ENCODE data around the gene ZBTB38. TPM values are rescaled to one million over a fixed set of nuclear protein-coding genes. Genes with fewer than 3 reads are reported as not detected.

ZBTB38 gene
- total RNA-seq, 1 experiment from 2014 or later = 46.7 TPM

DNA sequence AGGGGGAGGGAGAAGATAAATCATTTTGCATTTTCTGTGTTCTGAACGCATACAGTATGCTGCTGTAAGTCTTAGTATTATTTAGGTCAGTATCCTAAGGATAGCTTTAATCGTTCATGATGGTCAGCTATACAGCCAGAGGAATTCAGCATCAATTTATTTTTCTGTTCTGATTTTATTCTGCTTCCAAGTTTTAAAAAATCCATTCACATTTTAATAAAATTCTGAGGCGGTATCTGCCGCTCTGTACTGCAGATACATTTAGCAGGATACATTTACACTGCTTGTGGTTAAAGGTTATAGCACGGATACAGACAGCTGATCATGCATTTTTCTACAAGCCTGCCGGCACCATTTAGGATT, 17.8 kb downstream of the ZBTB38 start:
- Histone ChIP-seq H3K36me3 (ENCODE audit: control insufficient read depth, insufficient read depth, low read length) (no peaks in the 10 kb centered on the region), H3K27ac (ENCODE audit: low read length) (no peak overlapping the region), H3K4me1 (ENCODE audit: control insufficient read depth, insufficient read depth, low read length) (no peaks in the 10 kb centered on the region), H3K9me3 (ENCODE audit: control insufficient read depth, insufficient read depth, low read depth, low read length) (no peaks in the 10 kb centered on the region), H3K27me3 (ENCODE audit: control insufficient read depth, insufficient read depth, low read length) (no peaks in the 10 kb centered on the region), H3K4me3 (ENCODE audit: low read depth in 2 of 2, low read length in 2 of 2) (no peak overlapping the region)
- no peak for DNase-seq (ENCODE audit: low read depth, low spot score)
- no TSS peak for BruUV-seq (replicated peaks)
- ChIA-PET CTCF (no interaction called here), POLR2A (no interaction called here)
- intact Hi-C loops (cut with micrococcal nuclease; ENCODE audit: unreplicated experiment) = no loop called here
- in situ Hi-C loops (cut with HindIII; ENCODE audit: low pct_unique_long_range_greater_than_20kb, low sequenced_read_pairs) = no loop called here
- TF ChIP-seq POLR2AphosphoS5 (IDR thresholded peaks at IDR 0.05; ENCODE audit: low read depth, low read length) (no peak), TCF7L2 (IDR thresholded peaks at IDR 0.05; ENCODE audit: low read depth, low read length) (no peak), SIN3A (IDR thresholded peaks at IDR 0.05; ENCODE audit: borderline replicate concordance, insufficient read depth, low read depth, low read length) (no peak)
- TF ChIP-seq, protein P1, sequence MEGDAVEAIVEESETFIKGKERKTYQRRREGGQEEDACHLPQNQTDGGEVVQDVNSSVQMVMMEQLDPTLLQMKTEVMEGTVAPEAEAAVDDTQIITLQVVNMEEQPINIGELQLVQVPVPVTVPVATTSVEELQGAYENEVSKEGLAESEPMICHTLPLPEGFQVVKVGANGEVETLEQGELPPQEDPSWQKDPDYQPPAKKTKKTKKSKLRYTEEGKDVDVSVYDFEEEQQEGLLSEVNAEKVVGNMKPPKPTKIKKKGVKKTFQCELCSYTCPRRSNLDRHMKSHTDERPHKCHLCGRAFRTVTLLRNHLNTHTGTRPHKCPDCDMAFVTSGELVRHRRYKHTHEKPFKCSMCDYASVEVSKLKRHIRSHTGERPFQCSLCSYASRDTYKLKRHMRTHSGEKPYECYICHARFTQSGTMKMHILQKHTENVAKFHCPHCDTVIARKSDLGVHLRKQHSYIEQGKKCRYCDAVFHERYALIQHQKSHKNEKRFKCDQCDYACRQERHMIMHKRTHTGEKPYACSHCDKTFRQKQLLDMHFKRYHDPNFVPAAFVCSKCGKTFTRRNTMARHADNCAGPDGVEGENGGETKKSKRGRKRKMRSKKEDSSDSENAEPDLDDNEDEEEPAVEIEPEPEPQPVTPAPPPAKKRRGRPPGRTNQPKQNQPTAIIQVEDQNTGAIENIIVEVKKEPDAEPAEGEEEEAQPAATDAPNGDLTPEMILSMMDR (IDR thresholded peaks at IDR 0.05) = no peak
- TF ChIP-seq, protein P2, sequence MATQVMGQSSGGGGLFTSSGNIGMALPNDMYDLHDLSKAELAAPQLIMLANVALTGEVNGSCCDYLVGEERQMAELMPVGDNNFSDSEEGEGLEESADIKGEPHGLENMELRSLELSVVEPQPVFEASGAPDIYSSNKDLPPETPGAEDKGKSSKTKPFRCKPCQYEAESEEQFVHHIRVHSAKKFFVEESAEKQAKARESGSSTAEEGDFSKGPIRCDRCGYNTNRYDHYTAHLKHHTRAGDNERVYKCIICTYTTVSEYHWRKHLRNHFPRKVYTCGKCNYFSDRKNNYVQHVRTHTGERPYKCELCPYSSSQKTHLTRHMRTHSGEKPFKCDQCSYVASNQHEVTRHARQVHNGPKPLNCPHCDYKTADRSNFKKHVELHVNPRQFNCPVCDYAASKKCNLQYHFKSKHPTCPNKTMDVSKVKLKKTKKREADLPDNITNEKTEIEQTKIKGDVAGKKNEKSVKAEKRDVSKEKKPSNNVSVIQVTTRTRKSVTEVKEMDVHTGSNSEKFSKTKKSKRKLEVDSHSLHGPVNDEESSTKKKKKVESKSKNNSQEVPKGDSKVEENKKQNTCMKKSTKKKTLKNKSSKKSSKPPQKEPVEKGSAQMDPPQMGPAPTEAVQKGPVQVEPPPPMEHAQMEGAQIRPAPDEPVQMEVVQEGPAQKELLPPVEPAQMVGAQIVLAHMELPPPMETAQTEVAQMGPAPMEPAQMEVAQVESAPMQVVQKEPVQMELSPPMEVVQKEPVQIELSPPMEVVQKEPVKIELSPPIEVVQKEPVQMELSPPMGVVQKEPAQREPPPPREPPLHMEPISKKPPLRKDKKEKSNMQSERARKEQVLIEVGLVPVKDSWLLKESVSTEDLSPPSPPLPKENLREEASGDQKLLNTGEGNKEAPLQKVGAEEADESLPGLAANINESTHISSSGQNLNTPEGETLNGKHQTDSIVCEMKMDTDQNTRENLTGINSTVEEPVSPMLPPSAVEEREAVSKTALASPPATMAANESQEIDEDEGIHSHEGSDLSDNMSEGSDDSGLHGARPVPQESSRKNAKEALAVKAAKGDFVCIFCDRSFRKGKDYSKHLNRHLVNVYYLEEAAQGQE (IDR thresholded peaks at IDR 0.05; ENCODE audit: insufficient read depth in 1 of 2, low read depth in 2 of 2, low read length in 1 of 2) = no peak
- no peak for ATAC-seq

DNA sequence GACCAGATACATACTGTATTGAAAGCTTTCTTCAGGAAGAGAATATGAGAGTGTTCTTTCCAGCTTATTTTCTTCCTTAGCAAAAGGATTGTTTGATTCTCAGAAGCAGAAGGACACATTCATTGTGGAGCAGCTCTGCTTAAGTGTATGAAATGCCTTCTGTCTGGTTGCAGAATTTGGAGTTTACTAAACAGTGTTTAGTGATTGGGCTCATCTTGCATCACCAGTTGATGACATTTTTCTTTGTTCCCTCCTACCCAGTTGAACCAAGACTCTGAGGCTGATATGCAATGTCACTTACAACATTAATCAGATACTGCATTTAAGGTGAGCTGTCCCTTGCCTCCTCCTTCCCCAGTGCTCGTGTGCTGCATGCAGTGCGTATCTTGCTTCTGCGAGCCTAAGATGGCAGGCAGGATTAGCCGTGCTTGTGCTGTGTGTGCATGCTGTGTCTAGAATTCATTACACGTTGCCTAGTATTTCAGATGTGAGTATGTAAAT, 18.4 kb downstream of the ZBTB38 start:
- ChIA-PET CTCF (no interaction called here), POLR2A (no interaction called here)
- ATAC-seq (no peak), DNase-seq (ENCODE audit: low read depth, low spot score) (no peak)
- H3K27ac ChIP-seq (ENCODE audit: low read length) = no peak overlapping the region
- no TSS peak for BruUV-seq (replicated peaks)
- H3K4me1 ChIP-seq (ENCODE audit: control insufficient read depth, insufficient read depth, low read length) = no peaks in the 10 kb centered on the region
- no peaks in the 10 kb centered on the region for H3K36me3 ChIP-seq (ENCODE audit: control insufficient read depth, insufficient read depth, low read length)
- no peaks in the 10 kb centered on the region for H3K9me3 ChIP-seq (ENCODE audit: control insufficient read depth, insufficient read depth, low read depth, low read length)
- no peak overlapping the region for H3K4me3 ChIP-seq (ENCODE audit: low read depth in 2 of 2, low read length in 2 of 2)
- TF ChIP-seq, protein P2 (IDR thresholded peaks at IDR 0.05; ENCODE audit: insufficient read depth in 1 of 2, low read depth in 2 of 2, low read length in 1 of 2) = no peak
- no peak for TF ChIP-seq POLR2AphosphoS5 (IDR thresholded peaks at IDR 0.05; ENCODE audit: low read depth, low read length)
- TF ChIP-seq, protein P1 (IDR thresholded peaks at IDR 0.05) = no peak
- no peak for TF ChIP-seq SIN3A (IDR thresholded peaks at IDR 0.05; ENCODE audit: borderline replicate concordance, insufficient read depth, low read depth, low read length)
- no peak for TF ChIP-seq TCF7L2 (IDR thresholded peaks at IDR 0.05; ENCODE audit: low read depth, low read length)
- intact Hi-C loops (cut with micrococcal nuclease; ENCODE audit: unreplicated experiment) = no loop called here
- H3K27me3 ChIP-seq (ENCODE audit: control insufficient read depth, insufficient read depth, low read length) = no peaks in the 10 kb centered on the region
- in situ Hi-C loops (cut with HindIII; ENCODE audit: low pct_unique_long_range_greater_than_20kb, low sequenced_read_pairs) = no loop called here
